HG03469 (cell line): ENCODE results near the gene ACCSL.

Source experiments
- ATAC-seq: cut with Tn5 transposase; IDR thresholded peaks from one replicate; pipeline ENCODE4 v1.9.1; 2021; ENCODE audit warnings: mild to moderate bottlenecking, moderate library complexity, moderate number of reproducible peaks; ENCODE audit not compliant: unreplicated experiment

Gene ACCSL

DNA sequence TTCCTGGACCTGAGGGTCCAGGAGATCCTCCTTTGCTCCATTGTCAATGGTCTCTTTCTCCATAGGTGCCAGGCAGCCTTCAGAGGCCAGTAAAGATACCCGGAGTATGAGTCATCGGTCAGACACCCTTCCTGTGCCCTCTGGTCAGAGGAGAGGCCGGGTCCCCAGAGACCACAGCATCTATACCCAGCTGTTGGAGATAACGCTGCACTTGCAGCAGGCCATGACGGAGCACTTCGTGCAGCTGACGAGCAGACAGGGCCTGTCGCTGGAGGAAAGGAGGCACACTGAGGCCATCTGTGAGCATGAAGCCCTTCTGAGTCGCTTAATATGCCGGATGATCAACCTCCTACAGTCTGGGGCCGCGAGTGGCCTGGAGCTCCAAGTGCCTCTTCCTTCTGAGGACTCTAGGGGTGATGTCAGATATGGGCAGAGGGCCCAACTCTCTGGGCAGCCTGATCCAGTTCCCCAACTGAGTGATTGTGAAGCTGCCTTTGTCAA is at the start of gene ACCSL:
Gene ACCSL (plus strand): TSS at position 51 of the 501 bp plus-strand sequence. CDS start 56 bp downstream, at position 107.
- no peak for ATAC-seq

DNA sequence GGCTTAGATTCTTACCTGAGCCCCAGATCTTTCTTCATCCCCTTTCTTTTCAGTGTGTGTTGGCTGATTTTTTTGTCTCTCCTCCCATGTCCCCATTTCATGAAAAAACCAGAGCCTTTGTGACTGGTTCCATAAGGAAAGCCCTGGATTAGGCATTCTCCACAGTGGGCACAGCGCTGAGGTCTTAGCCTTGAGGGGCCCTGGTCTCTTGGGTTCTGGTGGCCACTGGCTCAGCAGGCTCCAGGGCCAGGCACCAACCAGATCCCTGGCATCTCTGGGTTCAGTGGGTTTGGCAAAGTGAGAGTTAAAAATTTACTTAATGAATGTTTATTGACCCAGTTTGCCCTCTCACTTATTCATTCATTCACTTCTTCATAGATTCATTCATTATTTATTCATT is 49.5 kb upstream of the ACCSL start:
- ATAC-seq = no peak

DNA sequence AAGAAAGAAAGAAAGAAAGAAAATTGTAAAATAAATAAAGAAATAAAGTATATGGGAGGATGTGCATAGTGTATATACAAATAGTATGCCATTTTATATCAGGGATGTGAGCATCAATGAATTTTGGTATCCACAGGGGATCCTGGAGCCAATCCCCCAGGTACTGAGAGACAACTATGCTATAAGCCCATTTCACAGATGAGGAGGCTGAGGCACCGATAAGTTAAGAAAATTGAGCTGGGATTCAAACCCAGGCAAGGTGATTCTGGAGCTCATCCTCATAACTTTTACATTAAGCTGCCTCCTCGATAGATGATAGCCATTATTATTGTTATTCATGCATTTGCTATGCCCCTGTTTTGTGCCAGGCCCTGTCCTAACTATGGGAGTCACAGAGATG is 47.0 kb upstream of the ACCSL start:
- no peak for ATAC-seq

DNA sequence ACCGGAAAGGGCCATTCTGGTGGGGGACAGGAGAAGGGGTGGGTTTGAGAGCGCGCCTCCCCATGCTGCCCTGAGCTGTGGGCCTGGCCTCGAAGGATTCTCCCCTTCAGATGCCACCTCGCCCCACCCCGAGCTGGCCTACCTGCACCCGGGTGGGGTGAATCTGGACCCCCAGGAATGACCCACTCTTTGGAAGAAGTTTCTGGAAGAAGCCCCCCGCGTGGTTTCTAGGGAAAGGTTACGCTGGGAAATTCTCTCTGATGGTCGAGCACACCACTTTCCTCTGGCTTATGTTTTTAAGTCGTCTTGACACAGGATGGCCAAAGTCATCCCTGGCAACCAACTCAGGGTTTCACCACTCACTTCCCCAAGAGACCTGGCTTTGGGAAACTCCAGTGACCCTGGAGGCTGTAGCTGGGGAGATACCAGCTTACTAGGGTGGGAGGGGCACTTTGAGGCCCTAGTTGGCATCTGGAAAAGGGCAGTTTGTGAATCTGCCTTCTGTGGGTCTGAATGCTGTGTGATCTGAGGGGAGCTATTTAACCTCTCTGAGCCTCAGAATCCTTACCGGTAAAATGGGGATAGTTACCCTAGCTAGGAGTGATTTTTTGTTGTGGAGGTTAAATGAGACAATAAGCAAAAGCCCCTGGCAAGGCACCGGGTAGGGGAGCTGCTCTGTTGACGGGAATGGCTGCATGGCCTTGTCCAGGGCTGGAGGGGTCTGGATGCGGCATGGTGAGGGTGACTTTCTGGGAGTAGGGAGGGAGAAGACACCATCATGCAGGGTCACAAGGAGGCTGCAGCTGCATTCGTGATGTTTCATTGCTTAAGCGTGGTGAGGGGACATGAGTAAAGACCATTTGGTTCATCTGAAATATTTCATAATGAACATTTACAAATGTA is 45.3 kb upstream of the ACCSL start:
- no peak for ATAC-seq

DNA sequence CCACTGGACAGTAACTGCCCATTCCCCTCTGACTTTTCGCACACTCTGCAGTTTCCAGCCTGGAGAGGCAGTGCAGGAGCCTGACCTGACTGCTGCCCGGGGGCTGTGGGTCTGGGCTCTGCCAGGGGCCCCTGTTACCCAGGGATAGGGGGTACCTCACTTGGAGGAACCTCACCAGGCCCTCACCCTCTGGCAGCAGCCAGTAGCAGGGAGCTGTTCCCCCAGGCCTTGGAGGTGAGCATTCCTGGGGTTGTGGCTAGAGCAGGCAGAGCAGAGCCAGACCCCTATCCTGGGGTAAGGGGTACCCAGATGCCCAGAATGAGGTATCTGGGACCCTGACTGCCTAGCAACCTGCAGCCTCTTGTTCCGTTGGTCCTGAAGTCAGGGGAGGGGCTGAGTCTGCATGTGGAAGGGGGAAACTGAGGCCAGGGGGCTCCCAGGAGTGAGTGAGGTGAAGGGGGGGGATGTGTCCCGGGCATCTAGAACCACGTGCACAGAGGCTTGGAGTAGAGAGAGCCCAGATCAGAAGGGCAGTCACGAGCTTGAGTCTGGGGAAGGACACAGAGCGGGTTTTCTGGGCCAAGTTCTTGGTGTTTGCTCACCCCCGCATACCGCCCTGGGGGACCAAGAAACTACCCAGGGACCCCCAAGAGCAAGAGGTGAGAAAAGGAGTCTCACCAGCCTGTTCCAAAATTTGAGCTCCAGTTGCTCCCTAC is 43.9 kb upstream of the ACCSL start:
- no peak for ATAC-seq

DNA sequence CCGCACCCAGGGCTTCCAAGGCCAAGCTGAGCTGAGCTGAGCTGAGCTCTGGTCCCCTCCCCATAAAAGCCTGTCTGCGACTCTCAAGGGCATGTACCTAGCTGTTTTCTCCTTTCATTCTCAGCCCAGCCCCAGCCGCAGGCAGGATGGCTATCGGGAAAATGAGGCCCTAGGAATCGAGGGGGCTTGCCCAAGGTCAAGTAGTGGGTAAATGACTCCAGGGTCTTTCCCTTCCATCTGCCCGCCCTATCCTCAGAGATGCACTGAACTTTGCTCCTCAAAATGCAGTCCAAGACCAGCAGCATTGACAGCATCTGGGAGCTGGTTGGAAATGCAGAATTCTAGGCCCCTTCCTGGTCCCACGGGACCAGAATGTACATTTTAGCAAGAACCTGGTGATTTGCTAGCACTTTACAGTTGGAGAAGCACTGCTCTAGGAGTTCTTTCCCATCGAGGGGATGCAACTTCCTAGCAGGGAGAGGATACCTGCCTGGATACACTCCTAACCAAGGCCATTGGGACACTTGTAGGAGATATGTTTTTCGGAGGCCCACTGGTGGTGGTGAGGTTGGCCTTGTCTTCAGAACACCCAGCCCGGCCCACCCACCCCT is 43.2 kb upstream of the ACCSL start:
- no peak for ATAC-seq

DNA sequence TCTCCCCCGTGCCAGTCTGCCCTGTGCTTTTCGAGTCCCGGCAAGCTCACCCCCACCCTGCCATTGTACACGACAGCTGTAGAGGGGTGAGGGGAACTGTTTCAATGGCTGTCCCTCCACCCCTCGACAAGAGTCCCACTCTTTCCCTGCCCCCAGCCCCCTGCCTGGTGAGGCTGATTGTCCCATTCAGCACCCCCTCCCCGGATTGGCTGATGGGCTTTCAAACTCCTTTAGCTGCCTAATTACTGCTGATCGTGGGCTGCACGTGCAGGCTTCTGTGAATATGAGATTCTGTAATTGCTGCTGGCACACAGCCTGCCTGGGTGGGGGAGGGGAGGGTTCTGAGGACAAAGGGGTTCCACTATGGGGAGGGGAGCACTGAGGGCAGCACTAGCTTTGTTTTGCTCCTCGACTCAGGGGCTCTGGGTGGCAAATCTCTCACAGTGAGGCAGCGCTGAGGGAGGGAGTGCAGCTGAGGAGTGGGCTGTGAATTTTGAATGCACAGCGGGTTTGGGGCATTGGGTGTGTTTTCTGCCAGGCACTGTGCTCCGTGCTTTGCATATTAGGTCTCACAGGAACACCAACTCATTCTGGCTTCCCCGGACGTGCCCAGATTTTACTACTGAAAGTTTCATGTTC is 42.6 kb upstream of the ACCSL start:
- ATAC-seq = no peak

DNA sequence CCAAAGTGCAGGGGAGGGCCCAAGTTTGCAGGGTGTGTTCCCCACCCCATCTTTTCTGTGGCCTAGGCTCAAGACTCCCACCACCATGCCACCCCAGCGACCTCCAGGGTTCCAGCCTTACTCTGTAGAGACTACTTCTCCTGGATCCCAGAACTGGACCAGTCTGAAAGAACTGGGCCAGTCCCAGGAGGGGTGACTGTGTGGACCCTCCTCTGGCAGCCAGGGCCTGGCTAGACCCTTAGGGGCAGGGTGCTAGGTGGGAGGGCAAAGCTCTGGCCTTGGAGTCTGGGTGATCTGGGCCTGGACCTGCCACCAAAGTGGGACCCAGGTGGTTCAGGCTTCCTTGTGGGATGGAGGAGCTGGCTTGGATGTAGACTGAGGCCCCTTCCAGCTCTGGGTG is 41.8 kb upstream of the ACCSL start:
- no peak for ATAC-seq

DNA sequence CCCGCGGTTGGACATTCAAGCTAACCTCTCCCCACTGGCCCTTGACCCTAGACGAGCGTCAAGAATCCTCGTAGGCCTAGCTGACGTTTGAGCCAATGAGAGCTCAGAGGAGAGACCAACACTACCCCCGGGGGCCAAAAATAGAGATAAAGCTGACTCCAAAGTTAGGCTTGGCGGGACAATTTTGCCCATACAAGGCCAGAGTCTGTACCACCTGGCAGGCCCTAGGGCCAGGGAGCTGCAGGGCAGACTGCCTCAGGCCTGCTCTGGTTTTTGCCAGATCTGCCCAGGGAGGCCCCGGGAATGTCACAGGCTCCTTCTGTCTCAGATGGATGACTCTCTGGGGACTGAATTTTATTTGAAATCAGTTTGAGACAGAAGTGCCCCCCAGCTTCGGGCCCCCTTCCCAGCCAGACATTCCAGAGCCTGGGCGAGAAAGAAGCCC is 40.8 kb upstream of the ACCSL start:
- no peak for ATAC-seq

DNA sequence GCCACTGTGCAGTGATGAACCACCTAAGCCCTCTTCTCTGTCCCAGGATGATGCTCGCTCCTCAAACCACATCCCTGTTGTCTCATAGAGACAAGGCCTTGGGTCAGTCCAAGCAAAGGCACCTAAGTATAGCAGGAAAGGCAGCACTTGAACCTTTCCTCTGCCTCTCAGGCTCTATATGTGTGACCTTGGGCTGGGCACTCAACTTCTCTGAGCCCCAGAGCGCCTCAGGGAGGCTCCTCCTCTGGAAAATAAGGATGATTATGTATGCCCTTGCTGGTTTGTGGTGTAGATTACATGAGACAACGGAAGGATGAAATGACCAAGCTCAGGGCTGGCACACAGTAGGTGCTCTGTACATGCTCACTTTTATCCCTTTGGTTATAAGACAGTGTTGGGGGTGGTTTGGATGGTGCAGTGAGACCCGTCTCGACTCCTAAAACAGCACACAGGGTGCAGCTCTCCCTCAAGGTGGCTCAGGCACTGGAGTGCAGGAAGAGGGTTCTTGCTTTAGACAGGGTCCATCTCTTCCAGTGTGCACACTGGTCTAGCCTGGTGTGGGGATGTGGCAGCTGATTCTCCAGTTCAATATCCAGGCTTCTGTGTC is 40.2 kb upstream of the ACCSL start:
- ATAC-seq = no peak

DNA sequence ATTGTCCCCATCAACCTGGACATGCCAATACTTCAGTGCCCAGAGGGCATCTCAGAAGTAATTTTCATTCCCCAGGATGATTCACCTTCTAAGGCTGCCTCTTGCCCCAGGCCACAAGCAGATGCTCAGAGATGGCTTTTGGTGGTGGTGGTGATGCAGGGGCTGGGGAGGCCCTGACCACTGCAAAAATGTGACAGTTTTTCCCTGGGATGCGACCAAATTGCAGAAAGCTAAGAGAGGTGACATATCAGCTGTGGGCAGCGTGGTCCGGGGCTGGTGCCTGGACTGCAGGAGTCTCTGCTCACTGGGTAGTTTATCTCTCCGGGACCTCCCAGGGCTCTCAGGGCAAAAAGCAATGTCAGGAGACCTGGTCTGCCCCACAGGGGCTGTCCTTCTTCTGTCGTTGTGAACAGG is 39.7 kb upstream of the ACCSL start:
- ATAC-seq = no peak

DNA sequence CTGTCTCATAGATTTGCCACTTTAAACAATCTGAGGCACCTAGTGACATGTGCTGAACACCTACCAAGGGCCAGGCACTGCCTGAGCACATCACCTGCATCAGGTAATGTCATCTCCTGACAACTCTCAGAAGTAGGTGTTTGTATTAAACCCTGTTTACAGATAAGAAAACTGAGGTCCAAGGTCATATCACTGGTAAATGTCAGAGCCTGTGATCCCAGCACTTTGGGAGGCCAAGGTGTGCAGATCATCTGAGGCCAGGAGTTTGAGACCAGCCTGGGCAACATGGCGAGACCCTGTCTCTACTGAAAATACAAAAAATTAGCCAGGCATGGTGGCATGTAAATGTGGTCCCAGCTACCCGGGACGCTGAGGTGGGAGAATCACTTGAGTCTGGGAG is 39.1 kb upstream of the ACCSL start:
- ATAC-seq = no peak

DNA sequence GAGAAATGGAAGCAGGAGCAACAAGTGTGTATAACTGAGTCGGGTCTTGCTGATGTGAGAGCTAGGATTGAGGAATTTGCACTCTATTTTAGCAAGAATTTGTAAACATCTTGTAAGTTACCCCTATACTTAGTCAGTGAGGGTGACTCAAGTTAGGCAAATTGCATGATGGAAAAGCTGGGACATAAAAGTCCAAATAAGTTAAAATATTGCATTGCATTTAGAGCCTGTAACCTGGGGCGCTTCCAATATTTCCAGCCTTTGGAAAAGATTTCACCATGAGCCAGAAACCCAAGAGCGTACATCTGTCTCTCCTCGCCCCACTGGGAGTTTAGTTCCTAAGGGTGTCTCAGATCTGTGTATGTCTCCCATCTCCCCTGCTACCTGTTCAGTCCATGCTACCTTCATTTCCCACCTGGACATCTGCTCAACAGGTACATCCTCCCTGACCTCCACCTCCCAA is 37.0 kb upstream of the ACCSL start:
- ATAC-seq = no peak

DNA sequence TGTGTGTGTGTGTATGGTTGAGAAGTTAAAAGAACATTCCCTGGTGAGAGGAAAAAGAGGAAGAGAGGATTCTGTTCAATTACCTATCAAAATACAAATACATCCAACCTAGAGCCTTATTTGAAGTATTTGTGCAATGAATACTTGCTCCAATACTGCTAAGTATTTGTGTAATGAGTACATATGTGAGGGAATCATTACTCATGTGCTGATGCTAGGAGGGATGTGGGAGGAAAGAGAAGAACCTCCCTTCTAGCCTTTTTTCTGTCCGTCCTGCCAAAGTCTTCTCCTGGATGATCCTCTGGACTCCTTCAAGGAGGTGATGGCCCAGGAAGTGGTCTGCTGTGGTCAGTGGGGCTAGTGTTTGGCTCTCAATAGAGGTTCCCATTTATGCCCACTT is 36.0 kb upstream of the ACCSL start:
- ATAC-seq = no peak

DNA sequence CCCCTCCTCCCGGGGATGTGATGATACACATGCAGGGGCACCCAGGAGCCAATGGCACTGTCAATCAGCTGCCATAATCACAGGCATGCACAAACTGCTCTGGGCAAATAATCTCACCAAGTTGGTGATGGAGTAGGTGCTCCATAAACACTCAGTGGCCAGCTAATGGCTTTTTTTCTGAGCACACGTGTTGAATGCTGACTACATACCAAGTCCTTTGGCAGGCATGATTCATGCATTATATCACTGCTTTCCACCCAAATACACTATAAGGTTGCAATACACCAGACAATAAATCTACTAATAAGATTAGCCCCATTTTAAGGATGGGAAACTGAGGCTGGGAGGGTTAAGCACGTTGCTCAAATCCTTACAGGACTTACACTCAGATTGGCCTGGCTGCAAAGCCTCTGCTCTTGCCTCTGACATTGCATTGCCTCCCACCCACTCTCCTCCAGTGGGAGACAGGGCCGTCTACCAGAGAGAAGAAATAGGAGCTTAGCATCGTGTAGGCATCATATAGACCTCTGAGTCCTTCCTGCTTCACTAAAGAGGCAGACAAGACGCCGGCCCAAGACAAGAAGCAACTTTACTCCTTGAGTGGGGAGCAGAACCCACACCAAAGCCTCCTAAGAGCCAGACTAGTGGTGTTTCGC is 32.7 kb upstream of the ACCSL start:
- ATAC-seq = no peak

DNA sequence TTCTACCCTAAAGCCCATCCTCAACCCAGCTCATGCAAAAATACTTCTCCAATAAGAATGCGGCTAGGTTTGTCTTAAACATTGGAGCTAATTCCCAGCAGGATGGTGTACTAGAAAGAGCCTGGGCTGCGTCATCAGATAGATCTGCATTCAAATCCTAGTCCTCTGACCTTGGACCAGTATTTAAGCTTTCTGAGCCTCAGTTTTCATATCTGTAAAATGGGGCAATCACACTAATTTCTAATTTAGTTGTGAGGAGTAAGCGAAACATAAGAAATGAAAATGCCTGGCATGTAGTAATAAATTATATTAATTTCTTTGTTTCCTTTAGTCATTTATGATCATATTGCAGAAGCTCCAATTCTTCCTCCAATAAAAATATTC is 32.2 kb upstream of the ACCSL start:
- ATAC-seq = no peak

DNA sequence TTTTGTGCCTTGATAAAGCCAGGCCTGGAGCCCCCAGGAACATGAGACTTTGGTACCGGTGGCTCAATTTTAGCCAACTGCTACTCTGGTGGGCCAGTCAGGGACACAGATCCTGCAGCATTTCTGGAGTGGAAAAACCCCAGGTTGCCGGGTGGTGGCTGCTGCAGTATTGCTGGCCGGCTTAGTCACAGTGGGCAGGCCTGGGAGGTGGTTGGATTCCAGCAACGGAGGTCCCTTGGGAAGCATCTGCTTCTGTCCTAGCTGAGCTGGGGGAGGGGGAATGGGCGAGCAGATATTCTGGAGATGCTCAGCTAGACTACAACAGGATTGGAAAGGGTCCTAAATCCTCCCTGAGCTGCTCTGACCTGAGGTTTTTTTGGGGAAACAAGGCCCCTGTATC is 31.6 kb upstream of the ACCSL start:
- no peak for ATAC-seq

DNA sequence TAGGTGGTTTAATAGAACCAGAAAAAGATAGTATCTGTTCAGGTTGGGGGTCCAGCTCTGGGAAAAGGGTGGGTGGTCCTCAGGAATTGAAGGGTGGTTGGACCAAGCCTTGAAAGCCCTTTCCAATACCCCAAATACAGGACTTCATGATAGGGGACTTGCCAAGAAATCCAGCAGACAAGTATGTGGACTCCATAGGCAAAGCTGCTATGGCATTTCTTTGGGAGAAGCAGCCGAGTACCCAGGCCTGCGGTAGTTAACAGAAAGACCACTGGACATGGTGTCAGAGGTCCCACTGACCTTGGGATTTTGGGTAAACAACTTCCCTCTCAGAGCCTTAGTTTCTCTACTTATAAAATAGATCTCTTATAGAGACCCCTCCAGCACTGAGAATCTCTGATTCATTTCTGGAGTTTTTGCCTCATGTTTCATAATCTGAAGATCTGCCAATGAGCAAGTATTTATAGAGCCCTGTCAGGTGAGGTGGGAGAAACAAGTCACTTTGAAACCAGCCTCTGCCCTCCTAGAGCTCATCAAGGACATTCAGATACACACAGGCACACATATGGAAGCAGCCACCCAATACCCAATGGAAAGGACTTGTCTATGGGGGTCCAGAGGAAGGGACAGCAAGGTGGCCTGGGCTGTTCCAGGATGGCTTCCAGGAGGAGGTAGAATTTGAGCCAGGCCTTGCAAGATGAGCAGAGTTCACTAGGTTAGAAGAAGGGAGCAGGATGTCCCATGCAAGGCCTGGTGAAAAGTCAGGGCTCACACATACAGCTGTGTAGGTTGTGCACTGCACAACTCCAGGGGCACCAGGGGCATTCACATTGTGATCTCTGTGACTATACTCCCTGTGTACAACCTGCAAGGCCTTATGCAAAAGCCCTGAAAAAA is 31.0 kb upstream of the ACCSL start:
- no peak for ATAC-seq
